GM19043 (cell line): ENCODE results near the gene CDC42SE1.
"Not testable (repeated sequence)": the region's sequence is repeated elsewhere in the genome, so short reads cannot be mapped to it uniquely, and the experiment has no call there.

Experiments used
- ATAC-seq: cut with Tn5 transposase; IDR thresholded peaks from one replicate; pipeline ENCODE4 v1.9.1; 2021; ENCODE audit warnings: low read depth; ENCODE audit not compliant: unreplicated experiment

The CDC42SE1 gene, protein sequence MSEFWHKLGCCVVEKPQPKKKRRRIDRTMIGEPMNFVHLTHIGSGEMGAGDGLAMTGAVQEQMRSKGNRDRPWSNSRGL

DNA sequence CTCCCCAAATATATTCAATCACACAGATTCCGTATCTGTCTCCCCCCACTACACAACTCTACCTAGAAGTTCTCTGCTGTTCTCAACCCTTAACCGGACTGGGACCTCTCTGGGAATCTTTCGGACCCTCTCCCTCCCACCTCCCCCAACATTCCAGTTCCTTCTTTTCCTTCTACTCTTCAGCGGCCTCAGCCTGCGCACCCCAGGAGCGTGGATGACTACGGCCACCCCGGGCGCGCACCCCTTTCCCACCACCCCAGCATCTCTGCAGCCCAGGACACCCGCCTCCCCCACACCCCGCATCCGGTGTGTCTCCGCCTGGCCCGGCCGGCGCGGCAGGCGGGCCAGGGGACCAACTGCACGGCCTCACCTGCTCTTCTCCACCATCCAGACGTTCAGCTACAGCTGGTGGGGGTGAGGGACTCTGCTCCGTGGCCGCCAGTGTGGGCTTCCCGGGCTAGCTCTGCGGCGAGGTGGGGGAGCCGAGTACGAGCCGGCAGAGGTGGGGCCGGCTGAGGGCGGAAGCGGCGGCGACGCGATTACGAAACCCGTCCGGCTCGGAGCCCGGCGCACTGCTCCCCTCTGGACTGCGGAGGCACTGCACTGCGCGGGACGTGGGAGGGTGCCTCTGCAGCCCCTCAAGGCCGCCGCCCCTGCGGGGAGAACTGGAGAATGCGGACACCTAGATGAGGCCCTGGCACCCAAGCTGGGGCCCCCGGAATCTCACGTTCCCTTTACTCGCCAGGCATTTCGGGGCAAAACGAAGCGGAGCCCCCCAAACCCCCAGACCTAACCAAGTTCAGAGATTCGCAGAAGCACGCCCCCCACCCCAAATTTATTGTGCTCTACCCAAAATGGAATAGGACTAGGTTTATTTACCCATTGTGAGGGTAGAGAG is at the start of gene CDC42SE1:
CDC42SE1 (minus strand) TSS at position 514 of the 898 bp plus-strand sequence. CDS start 3,892 bp downstream, outside the sequence.
- peak; percentile 83 for ATAC-seq

DNA sequence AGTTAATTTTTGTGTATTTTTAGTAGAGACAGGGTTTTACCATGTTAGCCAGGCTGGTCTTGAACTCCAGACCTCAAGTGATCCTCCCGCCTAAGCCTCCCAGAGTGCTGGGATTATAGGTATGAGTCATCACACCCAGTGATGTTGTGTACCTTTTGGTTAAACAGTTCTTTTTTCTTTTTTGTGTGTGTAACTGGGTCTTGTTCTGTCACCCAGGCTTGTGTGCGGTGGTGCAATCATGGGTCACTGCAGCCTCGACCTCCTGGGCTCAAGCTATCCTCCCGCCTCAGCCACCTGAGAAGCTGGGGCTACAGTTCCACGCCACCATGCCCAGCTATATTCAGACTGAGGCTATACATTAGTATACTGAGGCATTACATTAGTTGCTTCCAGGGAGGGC is 48.9 kb upstream of the CDC42SE1 start:
- ATAC-seq, result no peak

DNA sequence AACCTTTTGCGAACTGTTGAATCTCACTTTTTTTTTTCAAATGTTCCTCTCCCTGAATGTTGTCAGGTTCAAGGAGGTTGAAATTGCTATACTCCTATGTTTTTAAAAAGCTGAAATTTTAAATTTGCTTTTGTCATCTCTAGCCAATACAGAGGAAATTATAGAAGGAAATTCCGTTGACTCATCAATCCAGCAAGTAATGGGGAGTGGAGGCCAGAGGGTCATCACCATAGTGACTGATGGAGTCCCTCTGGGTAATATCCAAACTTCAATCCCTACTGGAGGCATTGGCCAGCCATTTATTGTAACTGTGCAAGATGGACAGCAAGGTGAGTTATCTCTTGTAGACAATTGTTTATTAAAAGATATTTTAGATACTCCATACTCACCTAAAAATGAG is 47.5 kb upstream of the CDC42SE1 start:
- ATAC-seq, result no peak

DNA sequence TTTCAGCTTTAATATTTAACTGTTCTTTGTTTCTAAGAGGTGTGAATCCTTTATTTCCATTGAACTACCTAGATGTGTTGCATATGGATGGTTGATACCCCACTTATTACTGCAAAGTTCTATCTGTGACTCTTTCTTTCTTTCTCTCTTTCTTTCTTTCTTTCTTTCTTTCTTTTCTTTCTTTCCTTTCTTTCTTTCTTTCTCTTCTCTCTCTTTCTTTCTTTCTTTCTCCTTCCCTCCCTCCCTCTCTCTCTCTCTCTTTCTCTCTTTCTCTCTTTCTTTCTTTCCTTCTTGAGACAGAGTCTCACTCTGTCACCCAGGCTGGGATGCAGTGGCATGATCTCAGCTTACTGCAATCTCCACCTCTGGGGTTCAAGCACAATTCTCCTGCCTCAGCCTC is 45.2 kb upstream of the CDC42SE1 start:
- ATAC-seq, result no peak

DNA sequence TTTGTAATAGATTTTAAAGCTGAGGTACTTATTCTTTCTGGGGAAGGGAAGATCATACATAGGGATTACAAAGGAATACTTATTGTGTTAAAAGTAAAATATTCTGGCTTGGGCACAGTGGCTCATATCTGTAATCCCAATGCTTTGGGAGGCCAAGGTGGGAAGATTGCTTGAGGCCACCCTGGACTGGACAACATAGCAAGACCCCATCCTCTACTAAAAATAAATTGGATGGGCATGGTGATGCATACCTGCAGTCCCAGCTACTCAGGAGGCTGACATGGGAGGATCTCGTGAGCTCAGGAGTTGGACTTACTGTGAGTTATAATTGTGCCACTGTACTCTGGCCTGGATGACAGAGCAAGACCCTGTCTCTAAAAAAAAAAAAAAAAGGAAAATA is 38.7 kb upstream of the CDC42SE1 start:
- ATAC-seq, result no peak

DNA sequence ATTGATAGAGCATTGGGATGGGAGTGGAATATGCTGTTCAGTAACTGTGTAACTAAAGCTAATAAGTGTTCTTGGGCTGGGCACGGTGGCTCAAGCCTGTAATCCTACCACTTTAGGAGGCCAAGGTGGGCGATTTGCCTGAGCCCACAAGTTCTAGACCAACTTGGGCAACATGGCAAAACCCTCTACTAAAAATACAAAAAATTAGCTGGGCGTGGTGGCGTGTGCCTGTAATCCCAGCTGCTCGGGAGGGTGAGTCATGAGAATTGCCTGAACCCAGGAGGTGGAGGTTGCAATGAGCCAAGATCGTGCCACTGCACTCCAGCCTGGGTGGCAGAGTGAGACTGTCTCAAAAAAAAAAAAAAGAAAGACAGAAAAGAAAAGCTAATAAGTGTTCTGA is 38.0 kb upstream of the CDC42SE1 start:
- ATAC-seq, result not testable (repeated sequence)

DNA sequence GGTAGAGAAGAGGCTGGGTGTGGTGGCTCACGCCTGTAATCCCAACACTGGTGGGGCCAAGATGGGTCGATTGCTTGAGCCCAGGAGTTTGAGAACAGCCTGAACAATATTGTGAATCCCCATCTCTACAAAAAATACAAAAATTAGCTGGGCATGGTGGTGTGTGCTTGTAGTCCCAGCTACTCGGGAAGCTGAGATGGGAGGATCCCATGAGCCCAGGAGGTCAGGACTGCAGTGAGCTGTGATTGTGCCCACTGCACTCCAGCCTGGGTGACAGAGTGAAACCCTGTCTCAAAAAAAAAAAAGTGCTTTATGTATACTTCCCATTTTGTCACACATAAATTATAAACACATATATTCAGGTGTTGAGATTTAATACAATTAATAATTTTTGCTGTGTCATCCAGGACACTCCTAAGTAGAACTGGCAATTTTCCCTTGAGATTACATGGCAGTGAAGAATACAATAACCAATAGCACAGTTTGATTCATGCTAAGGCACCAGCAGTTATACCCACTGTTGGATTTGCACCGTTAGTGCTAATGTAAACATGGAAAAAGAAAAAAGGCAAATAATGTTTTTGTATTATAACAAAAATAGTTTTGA is 26.6 kb upstream of the CDC42SE1 start:
- ATAC-seq, result no peak

DNA sequence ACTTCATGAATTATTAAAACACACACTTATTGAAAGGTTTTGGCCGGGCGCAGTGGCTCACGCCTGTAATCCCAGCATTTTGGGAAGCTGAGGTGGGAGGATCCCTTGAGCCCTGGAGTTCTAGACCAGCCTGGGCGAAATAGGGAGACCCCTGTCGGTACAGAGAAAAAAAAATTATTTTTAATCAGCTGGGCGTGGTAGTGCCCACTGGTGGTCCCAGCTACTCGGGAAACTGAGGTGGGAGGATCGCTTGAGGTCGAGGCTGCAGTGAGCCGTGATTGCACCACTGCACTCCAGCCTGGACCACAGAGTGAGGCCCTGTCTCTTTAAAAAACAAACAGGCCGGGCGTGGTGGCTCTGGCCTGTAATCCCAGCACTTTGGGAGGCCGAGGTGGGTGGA is 12.8 kb upstream of the CDC42SE1 start:
- ATAC-seq, result no peak

DNA sequence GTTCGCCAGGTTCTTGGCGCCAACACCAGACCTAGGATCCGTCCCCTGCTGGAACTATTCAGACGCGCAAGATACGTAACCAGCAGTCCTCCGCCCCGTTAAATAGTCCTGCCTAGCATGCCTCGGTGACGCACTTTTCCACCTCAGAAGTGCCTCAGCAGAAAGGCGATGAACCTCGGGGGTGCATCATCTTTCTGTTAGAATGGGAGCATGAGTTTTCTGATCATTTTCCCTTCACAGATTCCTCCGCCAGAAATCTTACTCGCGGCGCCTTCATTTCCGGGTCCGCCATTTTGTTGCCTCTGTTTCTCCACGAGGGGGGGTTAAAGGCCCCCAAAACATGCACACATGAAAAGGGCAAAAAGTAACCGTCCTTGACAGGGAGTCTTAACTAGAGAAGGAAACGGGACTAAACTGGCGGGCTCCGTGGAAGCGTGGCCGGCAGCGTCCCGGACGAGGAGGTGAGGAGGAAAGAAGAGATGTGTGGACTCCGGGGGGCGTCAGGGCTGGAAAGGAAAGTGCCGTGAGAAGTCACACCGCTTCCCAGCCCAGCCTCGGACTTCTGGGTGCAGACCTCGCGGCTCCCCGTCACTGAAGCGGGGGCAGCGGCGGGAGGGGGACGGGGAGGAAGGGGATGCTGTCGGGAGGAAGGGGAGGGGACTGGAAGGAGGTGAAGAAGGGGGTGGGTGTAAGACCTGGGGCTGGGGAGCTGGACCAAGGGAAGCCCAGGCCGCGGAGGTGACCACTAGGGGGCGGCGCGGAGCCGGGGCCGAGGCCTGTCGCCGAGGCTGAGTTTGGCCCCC is 11.3 kb upstream of the CDC42SE1 start, which contains the start of gene GABPB2:
GABPB2 (plus strand) TSS at position 288 of the 803 bp plus-strand sequence. CDS start 17,429 bp downstream, outside the sequence.
- ATAC-seq, result peak; percentile 79

DNA sequence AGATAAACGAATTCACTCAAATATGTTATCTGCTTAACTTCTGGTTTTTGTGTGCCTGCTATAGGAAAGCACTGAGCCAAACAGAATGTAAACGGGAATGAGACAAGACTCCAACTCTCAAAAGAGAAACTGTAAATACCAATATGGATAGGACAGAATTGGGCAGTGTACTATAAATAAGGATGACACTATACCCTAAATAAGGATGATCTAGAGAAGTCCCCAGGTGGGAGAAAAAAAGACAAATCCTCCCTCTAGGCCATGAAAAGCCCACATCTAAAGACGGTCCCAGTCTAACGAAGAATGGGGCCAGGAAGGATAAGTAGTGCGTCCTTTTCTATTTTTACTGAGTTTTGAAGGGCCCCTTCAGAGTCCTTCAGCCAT is 9.7 kb upstream of the CDC42SE1 start:
- no peak for ATAC-seq

DNA sequence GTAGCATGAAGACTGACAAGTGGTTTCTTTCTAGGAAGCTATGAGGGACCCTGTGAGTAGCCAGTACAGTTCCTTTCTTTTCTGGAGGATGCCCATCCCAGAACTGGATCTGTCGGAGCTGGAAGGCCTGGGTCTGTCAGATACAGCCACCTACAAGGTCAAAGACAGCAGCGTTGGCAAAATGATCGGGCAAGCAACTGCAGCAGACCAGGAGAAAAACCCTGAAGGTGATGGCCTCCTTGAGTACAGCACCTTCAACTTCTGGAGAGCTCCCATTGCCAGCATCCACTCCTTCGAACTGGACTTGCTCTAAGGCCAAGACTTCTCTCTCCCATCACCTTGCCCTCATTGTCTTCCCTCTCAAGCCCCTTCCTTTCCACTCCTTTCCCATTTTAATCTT is 7.8 kb upstream of the CDC42SE1 start:
- no peak for ATAC-seq

DNA sequence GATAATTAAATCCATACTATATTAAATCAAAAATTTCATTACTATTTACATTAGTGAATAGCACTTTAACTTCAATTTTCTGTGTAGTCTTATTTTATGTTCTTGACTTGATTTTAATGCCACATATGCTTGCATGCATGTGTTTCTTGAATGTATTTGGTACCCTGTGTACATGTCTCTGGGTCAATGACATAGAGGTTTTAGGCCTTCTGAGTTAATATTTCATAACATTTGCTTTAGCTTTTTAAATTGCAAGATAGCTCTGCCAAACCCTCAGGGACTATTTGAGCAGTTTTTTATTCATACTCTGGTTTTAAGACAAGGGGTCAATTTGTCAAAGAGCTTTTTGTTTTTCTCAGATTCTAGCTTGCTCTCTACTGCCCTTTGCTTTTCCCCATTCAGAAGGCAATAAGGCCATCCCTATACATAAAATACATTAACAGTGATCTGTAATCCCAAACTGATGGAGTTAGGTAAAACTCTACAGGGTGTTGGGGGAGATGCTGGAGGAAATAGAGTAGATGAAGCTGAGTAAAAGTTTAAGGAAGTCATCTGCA is 5.7 kb upstream of the CDC42SE1 start:
- no peak for ATAC-seq

DNA sequence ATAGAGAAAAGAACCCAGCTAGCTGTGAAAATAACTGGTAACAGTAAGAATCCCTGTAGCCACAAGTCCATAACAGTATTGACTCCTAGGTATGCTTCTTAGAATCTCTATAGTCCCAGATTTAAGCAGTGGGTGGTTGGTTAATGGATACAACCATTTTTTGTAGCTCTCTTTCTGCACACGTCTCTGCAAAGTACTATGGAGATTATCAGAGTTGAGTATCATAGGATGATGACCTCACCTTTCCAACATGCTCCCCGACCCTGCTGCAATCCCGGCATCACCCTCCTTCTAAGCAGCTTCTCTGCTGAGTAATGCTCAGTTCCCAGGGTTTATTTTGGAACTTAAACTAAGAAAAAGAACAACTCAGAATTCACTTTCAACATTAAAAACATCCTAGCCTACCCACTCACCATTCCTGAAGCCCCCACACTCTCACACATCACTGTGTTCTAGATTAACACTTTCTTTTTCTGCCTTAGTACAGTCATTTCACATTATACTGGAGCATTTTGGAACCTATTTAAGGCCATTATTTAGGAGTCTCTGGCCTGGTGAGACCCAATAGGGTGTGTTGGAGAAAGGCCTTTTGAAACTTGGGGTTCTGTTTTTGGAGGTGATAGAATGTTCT is 3.4 kb upstream of the CDC42SE1 start:
- no peak for ATAC-seq

DNA sequence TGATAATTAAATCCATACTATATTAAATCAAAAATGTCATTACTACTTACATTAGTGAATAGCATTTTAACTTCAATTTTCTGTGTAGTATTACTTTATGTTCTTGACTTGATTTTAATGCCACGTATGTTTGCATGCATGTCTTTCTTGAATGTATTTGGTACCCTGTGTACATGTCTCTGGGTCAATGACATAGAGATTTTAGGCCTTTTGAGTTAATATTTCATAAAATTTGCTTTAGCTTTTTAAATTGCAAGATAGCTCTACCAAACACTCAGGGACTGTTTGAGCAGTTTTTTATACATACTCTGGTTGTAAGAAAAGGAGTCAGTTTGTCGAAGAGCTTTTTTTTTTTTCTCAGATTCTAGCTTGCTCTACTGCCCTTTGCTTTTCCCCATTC is 2.3 kb upstream of the CDC42SE1 start:
- ATAC-seq, result no peak

DNA sequence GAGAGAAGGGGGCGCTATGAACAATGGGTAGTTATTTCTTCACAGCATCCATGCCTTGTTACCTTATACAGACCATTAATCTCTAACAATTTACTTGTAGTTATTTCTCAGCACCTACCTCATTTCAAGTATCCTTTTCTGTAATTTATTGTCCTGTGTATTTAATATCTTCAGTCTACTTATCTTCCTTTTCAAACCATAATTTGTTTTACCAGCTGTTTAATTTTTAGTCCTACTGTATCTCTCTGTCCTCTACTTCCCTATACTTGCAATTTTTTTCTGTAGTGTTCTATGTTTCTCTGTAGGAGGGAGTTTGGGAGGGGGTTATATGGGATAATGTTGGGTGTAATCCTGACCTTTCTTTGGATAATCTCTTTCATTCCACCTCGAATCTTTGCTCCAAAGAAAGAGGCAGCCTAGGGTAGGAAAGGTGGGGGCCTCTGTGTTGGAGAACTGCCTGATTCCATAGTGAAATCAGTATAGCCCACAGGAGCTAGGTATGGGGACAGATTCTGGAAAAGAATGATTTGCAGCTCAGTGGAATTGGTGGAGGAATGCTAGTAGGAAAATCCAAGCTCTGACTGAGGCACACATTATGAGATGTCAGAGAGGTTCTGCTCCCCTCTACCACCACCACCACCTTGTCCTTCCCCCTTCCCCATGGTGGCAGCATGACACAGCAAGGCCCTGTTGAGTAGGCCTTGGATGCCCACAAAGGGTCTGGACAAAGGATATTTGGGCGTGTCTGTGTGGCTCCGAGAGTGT is 1.4 kb upstream of the CDC42SE1 start:
- ATAC-seq, result no peak

DNA sequence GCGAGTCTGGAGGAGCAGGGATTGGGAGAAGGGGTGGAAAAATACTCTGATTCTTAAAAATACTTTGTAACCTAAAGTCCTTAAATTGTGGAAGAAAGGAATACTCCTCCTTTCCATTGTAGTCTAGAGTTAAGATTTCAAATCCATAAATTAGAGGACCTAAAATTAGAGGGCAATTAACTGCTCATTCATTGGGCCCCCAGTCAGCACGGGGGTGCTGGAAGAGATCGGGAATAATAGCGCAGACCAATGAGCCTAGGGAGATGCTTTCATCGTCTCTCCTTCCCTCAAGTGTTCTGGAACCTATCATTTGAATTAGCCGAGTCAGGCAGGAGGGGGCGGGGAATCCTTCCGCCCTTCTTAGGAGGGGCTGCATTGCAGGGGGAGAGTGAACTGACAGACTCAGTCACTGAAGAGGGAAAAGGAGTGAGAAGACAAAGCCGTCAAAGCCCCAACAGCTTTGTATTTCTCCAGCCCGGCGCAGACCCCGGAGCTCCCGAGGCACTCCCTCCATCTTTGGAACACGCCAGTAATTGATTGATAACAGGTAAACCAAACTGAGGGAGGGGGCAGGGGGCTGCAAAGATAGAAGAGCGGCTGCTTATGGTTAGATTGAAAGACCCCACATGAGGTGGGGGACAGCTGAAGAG is 710 bp upstream of the CDC42SE1 start, which contains the start of gene MLLT11:
MLLT11 (plus strand) TSS at position 391 of the 650 bp plus-strand sequence. CDS start 6,828 bp downstream, outside the sequence.
- no peak for ATAC-seq

DNA sequence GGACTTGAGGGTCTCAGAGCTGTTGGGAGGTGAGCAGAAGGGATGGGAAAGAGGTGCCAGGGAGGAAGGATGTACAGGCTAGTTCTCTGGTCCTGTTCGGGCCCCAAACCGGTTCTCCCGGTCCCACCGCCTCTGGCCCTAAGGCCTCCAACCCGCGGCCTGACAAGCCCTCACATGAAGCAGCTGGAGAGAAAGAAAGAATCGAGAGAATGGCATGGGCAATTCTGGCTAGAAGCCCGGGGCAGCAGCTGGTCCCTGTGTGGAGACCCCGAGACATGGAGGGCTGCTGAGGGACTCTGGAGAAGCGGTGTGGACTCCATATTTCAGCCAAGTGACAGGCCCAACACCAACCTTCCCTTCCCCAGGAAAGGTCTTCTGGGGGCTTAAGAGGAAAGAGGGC is 730 bp downstream of the CDC42SE1 start:
- no peak for ATAC-seq

DNA sequence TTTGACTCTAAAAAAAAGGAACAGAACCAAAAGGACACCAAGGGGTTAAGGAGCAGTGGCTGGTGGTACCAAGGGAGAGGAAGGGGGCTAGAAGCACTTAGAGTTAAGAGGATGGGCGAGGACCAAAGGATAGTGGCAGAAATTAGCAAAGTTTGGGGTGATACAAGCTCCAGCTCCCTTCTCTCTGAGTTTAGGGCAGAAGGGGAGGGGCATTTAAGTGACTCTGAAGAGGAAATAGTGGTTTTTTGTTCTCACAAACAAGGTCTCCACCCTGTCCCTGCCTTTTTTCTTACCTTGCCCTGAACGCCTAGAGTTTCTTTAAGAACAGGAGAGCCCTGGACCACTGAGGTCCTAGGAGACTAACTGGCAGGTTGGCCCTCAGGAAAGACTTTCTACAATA is 3.3 kb downstream of the CDC42SE1 start:
- ATAC-seq, result no peak

DNA sequence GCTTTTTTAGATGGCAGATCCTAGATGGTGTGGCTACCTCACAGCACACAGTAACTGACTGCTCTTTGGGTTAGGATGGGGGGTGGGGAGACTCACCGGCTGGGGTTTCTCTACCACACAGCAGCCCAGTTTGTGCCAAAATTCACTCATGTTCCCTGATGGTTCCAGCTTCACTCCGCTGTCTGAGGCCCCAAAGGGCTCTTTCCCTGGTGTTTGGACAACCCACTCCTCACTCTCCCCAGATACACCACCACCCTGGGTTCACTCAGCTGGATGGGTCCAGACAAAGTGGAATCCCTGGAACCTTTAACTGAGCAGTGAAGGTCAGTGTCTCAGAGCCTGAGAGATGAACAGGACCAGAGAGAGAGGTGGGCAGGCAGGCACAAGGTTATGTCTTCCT is 3.8 kb downstream of the CDC42SE1 start:
- ATAC-seq, result no peak
